Right cardiac atrium (tissue), 5 donors: ENCODE data around the gene CCDC85A. TPM values are rescaled to one million over a fixed set of nuclear protein-coding genes. Genes with fewer than 3 reads are reported as not detected.

Experiments
- ATAC-seq, 2 donors: fragments of 200-7000 bp; cut with Tn5 transposase; one replicate each; pipeline versions ENCODE4 v1.8.0 to v1.9.1; 2020; ENCODE audit warnings: moderate library complexity in 2 of 2, mild to moderate bottlenecking in 1 of 2
- DNase-seq, 3 donors: peaks; one replicate each; pipeline ENCODE4 v3.0.0-alpha.2; 2020
- H3K27ac ChIP-seq: one replicate; pipeline ENCODE4 v1.5.1; 2013; ENCODE audit warnings: mild to moderate bottlenecking, low read length, control low read depth, moderate library complexity
- H3K27me3 ChIP-seq: one replicate; pipeline ENCODE4 v1.6.1; 2013; ENCODE audit not compliant: control insufficient read depth, insufficient read depth
- H3K4me1 ChIP-seq: one replicate; pipeline ENCODE4 v1.6.1; 2013; ENCODE audit warnings: low read length; ENCODE audit not compliant: control insufficient read depth, insufficient read depth
- H3K4me3 ChIP-seq: one replicate; pipeline ENCODE4 v1.5.1; 2013; ENCODE audit warnings: low read length, control low read depth
- H3K9me3 ChIP-seq: one replicate; pipeline ENCODE4 v1.6.1; 2013; ENCODE audit warnings: low read length; ENCODE audit not compliant: control insufficient read depth
- WGBS: extraction: QIAGEN DNeasy Blood & Tissue Kit; methylation state at CpG from one replicate; pipeline ENCODE4 v1.1.7; 2013; 5-methylcytosine and 5-hydroxymethylcytosine counted together
- intact Hi-C, 4 donors: fragments of 100-400 bp; cut with DNase I; formaldehyde crosslinking; loops; one replicate each; pipeline versions ENCODE4 v1.11.0 to v1.14.0; 2022 to 2023
- polyA plus RNA-seq: library from polyadenylated mRNA; stranded (reverse); fragments of 200-250 nt; gene quantifications from one replicate; pipeline ENCODE4 v1.2.3, GENCODE V29; 2013
- total RNA-seq, 4 donors: library from RNA; stranded (reverse); fragmentation: NEBNext Ultra II Directional; extraction: Animal tissue kit (Norgen Biotek cat#: 25700); gene quantifications; one replicate each; pipeline ENCODE4 v1.2.1, GENCODE V29; 2021
- donor health status: healthy with polysubstance abuse.
- donor health status: DM: no; HTN: yes; CAD: no.
- donor health status: DM: no; HTN: no; CAD: no.
- donor health status: DM: no; HTN: yes; CAD: no; lungs with severe emphysema.
- donor health status: DM: yes; HTN: yes; CAD: no.

CCDC85A gene
- total and polyA plus RNA-seq, 5 donors: 1.1 to 3.4 (median 1.9) TPM

DNA sequence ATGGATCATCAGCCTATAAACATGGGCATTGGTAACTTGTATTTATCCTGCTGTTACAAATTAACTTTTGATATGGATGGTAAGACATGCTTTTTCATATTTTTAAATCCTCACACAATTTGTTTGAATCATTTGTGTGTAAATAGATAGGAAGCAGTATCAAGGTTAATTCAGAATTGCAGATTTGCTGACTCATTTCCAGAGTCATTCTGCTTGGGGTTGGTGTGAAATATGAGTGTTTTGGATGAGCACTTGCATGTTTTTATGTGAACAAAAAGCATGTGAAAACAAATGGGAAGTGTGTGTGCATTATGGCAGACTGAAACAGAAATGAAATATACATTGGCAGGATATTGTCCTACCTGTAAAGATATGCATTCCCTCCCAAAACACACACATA lies 11.8 kb downstream of the CCDC85A start:
- intact Hi-C loops: no loop called here
- DNase-seq (no peak), ATAC-seq (no peak)
- no peak overlapping the region for H3K4me3 ChIP-seq
- H3K9me3 ChIP-seq: no peaks in the 10 kb centered on the region
- no peaks in the 10 kb centered on the region for H3K4me1 ChIP-seq
- no peak overlapping the region for H3K27ac ChIP-seq
- no peaks in the 10 kb centered on the region for H3K27me3 ChIP-seq

DNA sequence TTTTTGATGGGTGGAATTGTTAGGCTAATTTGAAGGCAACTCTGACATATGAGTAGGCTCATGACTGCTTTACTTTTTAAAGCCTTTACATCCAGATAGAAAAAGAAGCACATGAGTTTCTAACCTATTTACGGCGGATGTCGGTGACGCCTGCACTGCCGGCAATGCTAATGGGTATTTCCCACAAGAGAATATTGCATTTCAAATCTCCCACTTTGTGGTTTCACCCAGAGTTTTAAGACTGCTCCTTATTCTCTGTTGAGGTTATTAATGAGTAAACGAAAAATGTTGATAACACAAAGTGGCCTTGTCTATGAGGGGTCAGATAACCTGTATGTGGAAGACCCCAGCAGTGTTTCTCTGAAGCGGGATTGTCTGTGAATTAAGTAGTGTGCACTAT lies 14.0 kb downstream of the CCDC85A start:
- WGBS: 90% methylated on average over 7 of the region's 7 CpGs
- H3K4me1 ChIP-seq: no peaks in the 10 kb centered on the region
- no peak overlapping the region for H3K4me3 ChIP-seq
- no peak overlapping the region for H3K27ac ChIP-seq
- no peaks in the 10 kb centered on the region for H3K27me3 ChIP-seq
- no peaks in the 10 kb centered on the region for H3K9me3 ChIP-seq
- ATAC-seq (no peak), DNase-seq (no peak)
- intact Hi-C loops: no loop called here

- no peaks in the 10 kb centered on the region for H3K4me1 ChIP-seq
- no peaks in the 10 kb centered on the region for H3K9me3 ChIP-seq
- no peak for DNase-seq
- H3K27ac ChIP-seq: no peak overlapping the region
- H3K27me3 ChIP-seq: no peaks in the 10 kb centered on the region
- H3K4me3 ChIP-seq: no peak overlapping the region
- no peak for ATAC-seq
- intact Hi-C loops: no loop called here
- 84% methylated on average over 1 of the region's 1 CpG for WGBS
These were observed 15.1 kb downstream of the CCDC85A start for GRCh38 chr2:56198936-56199335.

DNA sequence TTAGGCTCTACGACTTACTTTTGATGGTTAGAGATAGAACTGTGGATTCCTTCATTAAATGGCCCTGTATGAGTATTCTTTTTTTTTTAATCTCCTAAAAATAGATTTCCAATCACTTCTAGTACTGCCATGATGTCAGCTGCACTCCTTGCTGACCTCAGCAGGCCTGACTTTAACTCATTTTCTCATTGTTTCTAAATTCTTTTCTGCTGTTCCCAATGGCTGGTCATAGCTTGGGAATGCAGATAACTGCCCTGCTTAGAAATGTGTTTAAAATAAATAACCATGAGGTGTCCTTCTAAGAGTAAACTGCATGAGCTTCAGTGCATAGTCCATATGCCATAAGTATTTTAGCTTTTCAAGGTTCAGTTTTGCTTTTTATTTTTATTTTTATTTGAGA lies 15.7 kb downstream of the CCDC85A start:
- intact Hi-C loops: no loop called here
- DNase-seq: no peak
- ATAC-seq: no peak
- Histone ChIP-seq H3K9me3 (no peaks in the 10 kb centered on the region), H3K4me1 (no peaks in the 10 kb centered on the region), H3K4me3 (no peak overlapping the region), H3K27ac (no peak overlapping the region), H3K27me3 (no peaks in the 10 kb centered on the region)
- 76% methylated on average over 1 of the region's 1 CpG for WGBS

GRCh38 chr2:56202381-56203121 lies 18.8 kb downstream of the CCDC85A start:
- no peak overlapping the region for H3K4me3 ChIP-seq
- no peaks in the 10 kb centered on the region for H3K27me3 ChIP-seq
- ATAC-seq (no peak), DNase-seq (no peak)
- H3K9me3 ChIP-seq: no peaks in the 10 kb centered on the region
- intact Hi-C loops: no loop called here
- H3K27ac ChIP-seq: no peak overlapping the region
- 80% methylated on average over 3 of the region's 3 CpGs for WGBS
- H3K4me1 ChIP-seq: no peaks in the 10 kb centered on the region

DNA sequence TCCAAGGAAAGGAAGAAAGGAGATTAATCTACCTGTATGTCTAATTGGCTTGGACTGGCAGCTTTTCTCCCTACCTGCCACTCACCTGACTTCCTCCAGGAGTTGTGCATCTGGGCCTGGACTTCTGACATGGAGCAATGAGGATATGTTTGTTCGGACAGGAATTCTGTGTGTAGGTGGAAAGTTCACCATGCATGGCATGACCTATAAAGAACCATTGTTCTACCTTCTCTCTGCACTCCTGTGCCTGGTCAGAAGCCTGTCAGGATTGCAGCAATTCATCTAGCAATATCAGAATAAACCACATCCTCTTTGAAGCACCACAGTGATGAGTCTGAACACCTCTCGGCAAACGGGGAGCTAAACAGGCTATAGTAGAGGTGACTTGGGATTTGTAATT lies 20.8 kb downstream of the CCDC85A start:
- no peak for DNase-seq
- Histone ChIP-seq H3K9me3 (no peaks in the 10 kb centered on the region), H3K27ac (no peak overlapping the region), H3K4me3 (no peak overlapping the region), H3K4me1 (no peaks in the 10 kb centered on the region), H3K27me3 (no peaks in the 10 kb centered on the region)
- no peak for ATAC-seq
- WGBS: 93% methylated on average over 3 of the region's 3 CpGs
- intact Hi-C loops: no loop called here

GRCh38 chr2:56206250-56206649 lies 22.5 kb downstream of the CCDC85A start:
- no peak for DNase-seq
- intact Hi-C loops: no loop called here
- no peak overlapping the region for H3K4me3 ChIP-seq
- H3K27me3 ChIP-seq: no peaks in the 10 kb centered on the region
- H3K27ac ChIP-seq: no peak overlapping the region
- WGBS: 0% methylated on average over 1 of the region's 1 CpG
- ATAC-seq: no peak
- no peaks in the 10 kb centered on the region for H3K9me3 ChIP-seq
- no peaks in the 10 kb centered on the region for H3K4me1 ChIP-seq

DNA sequence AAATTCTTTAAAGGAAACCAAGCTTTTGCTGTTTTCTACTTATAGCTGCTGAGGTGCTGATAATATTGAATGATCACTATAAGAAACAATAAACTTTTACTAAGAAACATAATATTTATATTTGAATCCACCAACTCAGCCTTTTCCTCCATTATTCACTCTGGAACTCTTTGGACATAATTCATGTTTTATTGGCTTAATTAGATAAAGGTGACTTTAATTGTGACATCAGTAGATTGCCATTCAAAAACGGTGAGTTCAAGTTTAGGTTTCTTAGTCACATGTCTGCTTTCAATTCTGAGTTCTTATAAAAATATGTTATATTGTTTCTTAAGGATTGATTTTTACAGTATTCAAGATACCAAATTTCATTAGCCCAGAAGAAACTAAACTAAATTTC lies 24.0 kb downstream of the CCDC85A start:
- WGBS: 78% methylated on average over 1 of the region's 1 CpG
- Histone ChIP-seq H3K9me3 (no peaks in the 10 kb centered on the region), H3K4me3 (no peak overlapping the region), H3K27ac (no peak overlapping the region), H3K27me3 (no peaks in the 10 kb centered on the region), H3K4me1 (no peaks in the 10 kb centered on the region)
- intact Hi-C loops: no loop called here
- DNase-seq: no peak
- ATAC-seq: no peak

DNA sequence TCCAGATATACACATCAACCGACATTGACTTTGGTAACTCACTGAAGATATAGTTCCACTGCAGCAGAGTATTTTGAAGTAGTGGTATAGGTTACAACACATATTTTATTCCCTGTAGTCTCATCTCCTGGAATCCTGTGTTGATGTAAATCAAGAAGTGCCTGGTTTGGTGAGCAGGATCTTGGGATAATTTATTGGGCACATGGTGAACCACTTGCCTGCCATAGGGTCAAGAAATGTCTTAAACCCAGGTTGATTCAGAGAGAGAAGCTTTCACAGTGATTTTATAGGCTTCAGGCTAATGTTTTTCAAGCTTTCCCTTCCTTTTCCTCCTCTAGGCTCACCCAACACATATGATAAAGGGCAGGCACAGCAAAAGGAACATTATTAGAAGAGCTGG lies 24.6 kb downstream of the CCDC85A start:
- Histone ChIP-seq H3K27me3 (no peaks in the 10 kb centered on the region), H3K4me3 (no peak overlapping the region), H3K4me1 (no peaks in the 10 kb centered on the region), H3K27ac (no peak overlapping the region), H3K9me3 (no peaks in the 10 kb centered on the region)
- DNase-seq: no peak
- intact Hi-C loops: no loop called here
- WGBS: 88% methylated on average over 1 of the region's 1 CpG
- no peak for ATAC-seq

DNA sequence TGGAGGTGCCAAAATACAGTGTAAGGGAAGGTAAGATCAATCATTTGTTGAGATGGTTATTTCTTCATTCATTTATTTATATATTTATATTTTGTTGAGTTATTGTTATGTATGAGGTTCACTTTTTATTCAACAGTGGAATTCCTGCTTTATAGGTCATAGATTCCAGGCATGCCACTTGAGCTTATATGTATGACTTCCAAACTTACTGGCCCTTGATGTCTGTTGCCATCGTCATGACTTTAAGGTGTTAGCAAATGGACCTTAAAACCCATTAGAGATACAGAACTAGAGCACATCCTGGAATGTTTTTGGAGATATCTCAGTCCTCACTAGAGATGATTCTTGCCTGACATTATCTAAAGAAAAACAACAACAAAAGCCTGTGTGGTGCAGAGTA lies 25.9 kb downstream of the CCDC85A start:
- intact Hi-C loops: no loop called here
- ATAC-seq: no peak

GRCh38 chr2:56210291-56210690 lies 26.5 kb downstream of the CCDC85A start:
- Histone ChIP-seq H3K27ac (no peak overlapping the region), H3K9me3 (no peaks in the 10 kb centered on the region), H3K27me3 (no peaks in the 10 kb centered on the region), H3K4me1 (no peaks in the 10 kb centered on the region), H3K4me3 (no peak overlapping the region)
- intact Hi-C loops: no loop called here
- no peak for ATAC-seq
- WGBS: 93% methylated on average over 3 of the region's 3 CpGs
- no peak for DNase-seq

More for the DNA sequence above, 25.9 kb downstream of the CCDC85A start:
- Histone ChIP-seq H3K4me3 (no peak overlapping the region), H3K27ac (no peak overlapping the region), H3K9me3 (no peaks in the 10 kb centered on the region), H3K4me1 (no peaks in the 10 kb centered on the region), H3K27me3 (no peaks in the 10 kb centered on the region)
- no peak for DNase-seq
- WGBS: 66% methylated on average over 1 of the region's 1 CpG

DNA sequence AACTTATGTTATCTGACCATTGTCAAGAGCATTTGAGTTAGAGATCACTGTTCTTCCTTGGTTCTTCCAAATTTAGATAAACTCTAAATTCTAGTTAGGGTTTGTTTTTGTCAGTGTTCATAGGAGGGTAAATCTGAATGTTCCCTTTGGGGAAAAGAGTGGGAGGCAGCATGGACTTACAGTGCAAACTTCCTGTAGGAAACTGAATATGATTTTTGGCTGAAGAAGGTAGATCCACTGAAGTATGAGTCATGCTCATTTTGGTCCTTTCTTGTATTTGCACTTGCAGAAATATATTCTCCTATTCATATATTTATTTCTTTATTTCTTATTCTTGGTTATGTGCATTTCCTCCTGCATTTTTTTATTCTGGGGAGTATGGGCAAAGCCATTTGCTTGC lies 27.3 kb downstream of the CCDC85A start:
- H3K4me3 ChIP-seq: no peak overlapping the region
- H3K9me3 ChIP-seq: no peaks in the 10 kb centered on the region
- no peaks in the 10 kb centered on the region for H3K27me3 ChIP-seq
- DNase-seq (no peak), ATAC-seq (no peak)
- no peak overlapping the region for H3K27ac ChIP-seq
- intact Hi-C loops: no loop called here
- no peaks in the 10 kb centered on the region for H3K4me1 ChIP-seq
